ENCODE results near the gene HPSE2.

HPSE2 gene

GRCh38 chr10:99058762-99059161 lies 176.9 kb downstream of the HPSE2 start:
- Histone ChIP-seq H3K9me3 (ENCODE audit: low read length) (no peaks in the 10 kb centered on the region), H3K4me1 (ENCODE audit: insufficient read depth, low read length) (no peaks in the 10 kb centered on the region), H3K36me3 (ENCODE audit: insufficient read depth, low read length) (no peaks in the 10 kb centered on the region), H3K27me3 (ENCODE audit: control insufficient read depth in 1 of 2, insufficient read depth in 2 of 2, low read length in 2 of 2) (no peaks in the 10 kb centered on the region), H3K9ac (ENCODE audit: low read length) (no peak overlapping the region), H3K4me3 (ENCODE audit: low read depth in 1 of 2, low read length in 2 of 2) (no peak overlapping the region), H3K27ac (ENCODE audit: low read depth, low read length) (no peak overlapping the region)

GRCh38 chr10:99057936-99058690 lies 177.5 kb downstream of the HPSE2 start:
- Histone ChIP-seq H3K9me3 (ENCODE audit: low read length) (no peaks in the 10 kb centered on the region), H3K4me3 (ENCODE audit: low read depth in 1 of 2, low read length in 2 of 2) (no peak overlapping the region)

GRCh38 chr10:99045671-99046070 lies 190.0 kb downstream of the HPSE2 start:
- Histone ChIP-seq H3K4me1 (ENCODE audit: insufficient read depth, low read length) (no peaks in the 10 kb centered on the region), H3K9ac (ENCODE audit: low read length) (no peak overlapping the region), H3K9me3 (ENCODE audit: low read length) (no peaks in the 10 kb centered on the region), H3K4me3 (ENCODE audit: low read depth in 1 of 2, low read length in 2 of 2) (no peak overlapping the region), H3K27me3 (ENCODE audit: control insufficient read depth in 1 of 2, insufficient read depth in 2 of 2, low read length in 2 of 2) (no peaks in the 10 kb centered on the region), H3K36me3 (ENCODE audit: insufficient read depth, low read length) (no peaks in the 10 kb centered on the region), H3K27ac (ENCODE audit: low read depth, low read length) (no peak overlapping the region)

More at GRCh38 chr10:99057936-99058690, 177.5 kb downstream of the HPSE2 start:
- H3K27me3 ChIP-seq (ENCODE audit: control insufficient read depth in 1 of 2, insufficient read depth in 2 of 2, low read length in 2 of 2), result no peaks in the 10 kb centered on the region
- no peak overlapping the region for H3K27ac ChIP-seq (ENCODE audit: low read depth, low read length)
- H3K36me3 ChIP-seq (ENCODE audit: insufficient read depth, low read length), result no peaks in the 10 kb centered on the region
- no peak overlapping the region for H3K9ac ChIP-seq (ENCODE audit: low read length)
- H3K4me1 ChIP-seq (ENCODE audit: insufficient read depth, low read length), result no peaks in the 10 kb centered on the region

GRCh38 chr10:99042051-99042771 lies 193.4 kb downstream of the HPSE2 start:
- Histone ChIP-seq H3K9me3 (ENCODE audit: low read length) (no peaks in the 10 kb centered on the region), H3K27ac (ENCODE audit: low read depth, low read length) (no peak overlapping the region), H3K9ac (ENCODE audit: low read length) (no peak overlapping the region), H3K4me1 (ENCODE audit: insufficient read depth, low read length) (no peaks in the 10 kb centered on the region), H3K27me3 (ENCODE audit: control insufficient read depth in 1 of 2, insufficient read depth in 2 of 2, low read length in 2 of 2) (no peaks in the 10 kb centered on the region), H3K36me3 (ENCODE audit: insufficient read depth, low read length) (no peaks in the 10 kb centered on the region), H3K4me3 (ENCODE audit: low read depth in 1 of 2, low read length in 2 of 2) (no peak overlapping the region)

- H3K4me1 ChIP-seq (ENCODE audit: insufficient read depth, low read length), result no peaks in the 10 kb centered on the region
- no peak overlapping the region for H3K9ac ChIP-seq (ENCODE audit: low read length)
- H3K4me3 ChIP-seq (ENCODE audit: low read depth in 1 of 2, low read length in 2 of 2), result no peak overlapping the region
- H3K36me3 ChIP-seq (ENCODE audit: insufficient read depth, low read length), result no peaks in the 10 kb centered on the region
- no peaks in the 10 kb centered on the region for H3K27me3 ChIP-seq (ENCODE audit: control insufficient read depth in 1 of 2, insufficient read depth in 2 of 2, low read length in 2 of 2)
- no peak overlapping the region for H3K27ac ChIP-seq (ENCODE audit: low read depth, low read length)
- no peaks in the 10 kb centered on the region for H3K9me3 ChIP-seq (ENCODE audit: low read length)
These were observed 194.2 kb downstream of the HPSE2 start for GRCh38 chr10:99041468-99041867.

- no peaks in the 10 kb centered on the region for H3K27me3 ChIP-seq (ENCODE audit: control insufficient read depth in 1 of 2, insufficient read depth in 2 of 2, low read length in 2 of 2)
- no peak overlapping the region for H3K4me3 ChIP-seq (ENCODE audit: low read depth in 1 of 2, low read length in 2 of 2)
- H3K36me3 ChIP-seq (ENCODE audit: insufficient read depth, low read length), result no peaks in the 10 kb centered on the region
- H3K4me1 ChIP-seq (ENCODE audit: insufficient read depth, low read length), result peaks cover 7% of the 10 kb centered on the region
- no peak overlapping the region for H3K27ac ChIP-seq (ENCODE audit: low read depth, low read length)
- no peak overlapping the region for H3K9ac ChIP-seq (ENCODE audit: low read length)
- H3K9me3 ChIP-seq (ENCODE audit: low read length), result no peaks in the 10 kb centered on the region
These were observed 221.8 kb downstream of the HPSE2 start for GRCh38 chr10:99013885-99014284.

GRCh38 chr10:99010286-99010685 lies 225.4 kb downstream of the HPSE2 start:
- Histone ChIP-seq H3K9ac (ENCODE audit: low read length) (no peak overlapping the region), H3K9me3 (ENCODE audit: low read length) (no peaks in the 10 kb centered on the region), H3K27me3 (ENCODE audit: control insufficient read depth in 1 of 2, insufficient read depth in 2 of 2, low read length in 2 of 2) (no peaks in the 10 kb centered on the region), H3K36me3 (ENCODE audit: insufficient read depth, low read length) (no peaks in the 10 kb centered on the region), H3K27ac (ENCODE audit: low read depth, low read length) (no peak overlapping the region), H3K4me3 (ENCODE audit: low read depth in 1 of 2, low read length in 2 of 2) (no peak overlapping the region), H3K4me1 (ENCODE audit: insufficient read depth, low read length) (peaks cover 3% of the 10 kb centered on the region)

GRCh38 chr10:99008054-99008453 lies 227.6 kb downstream of the HPSE2 start:
- H3K4me3 ChIP-seq (ENCODE audit: low read depth in 1 of 2, low read length in 2 of 2), result no peak overlapping the region
- H3K4me1 ChIP-seq (ENCODE audit: insufficient read depth, low read length), result peaks cover 3% of the 10 kb centered on the region
- no peaks in the 10 kb centered on the region for H3K9me3 ChIP-seq (ENCODE audit: low read length)
- H3K36me3 ChIP-seq (ENCODE audit: insufficient read depth, low read length), result no peaks in the 10 kb centered on the region
- H3K27me3 ChIP-seq (ENCODE audit: control insufficient read depth in 1 of 2, insufficient read depth in 2 of 2, low read length in 2 of 2), result no peaks in the 10 kb centered on the region
- H3K9ac ChIP-seq (ENCODE audit: low read length), result no peak overlapping the region
- no peak overlapping the region for H3K27ac ChIP-seq (ENCODE audit: low read depth, low read length)

- Histone ChIP-seq H3K9me3 (ENCODE audit: low read length) (no peaks in the 10 kb centered on the region), H3K27ac (ENCODE audit: low read depth, low read length) (no peak overlapping the region), H3K4me1 (ENCODE audit: insufficient read depth, low read length) (peaks cover 3% of the 10 kb centered on the region), H3K4me3 (ENCODE audit: low read depth in 1 of 2, low read length in 2 of 2) (no peak overlapping the region), H3K27me3 (ENCODE audit: control insufficient read depth in 1 of 2, insufficient read depth in 2 of 2, low read length in 2 of 2) (no peaks in the 10 kb centered on the region), H3K9ac (ENCODE audit: low read length) (no peak overlapping the region), H3K36me3 (ENCODE audit: insufficient read depth, low read length) (no peaks in the 10 kb centered on the region)
These were observed 228.2 kb downstream of the HPSE2 start for GRCh38 chr10:99007457-99007856.

- no peaks in the 10 kb centered on the region for H3K9me3 ChIP-seq (ENCODE audit: low read length)
- H3K4me3 ChIP-seq (ENCODE audit: low read depth in 1 of 2, low read length in 2 of 2), result no peak overlapping the region
- H3K27ac ChIP-seq (ENCODE audit: low read depth, low read length), result no peak overlapping the region
- peaks cover 3% of the 10 kb centered on the region for H3K4me1 ChIP-seq (ENCODE audit: insufficient read depth, low read length)
- no peaks in the 10 kb centered on the region for H3K27me3 ChIP-seq (ENCODE audit: control insufficient read depth in 1 of 2, insufficient read depth in 2 of 2, low read length in 2 of 2)
- H3K36me3 ChIP-seq (ENCODE audit: insufficient read depth, low read length), result no peaks in the 10 kb centered on the region
- H3K9ac ChIP-seq (ENCODE audit: low read length), result no peak overlapping the region
These were observed 230.4 kb downstream of the HPSE2 start for GRCh38 chr10:99005254-99005653.

- H3K4me1 ChIP-seq (ENCODE audit: insufficient read depth, low read length), result peaks cover 3% of the 10 kb centered on the region
- no peak overlapping the region for H3K4me3 ChIP-seq (ENCODE audit: low read depth in 1 of 2, low read length in 2 of 2)
These were observed 230.9 kb downstream of the HPSE2 start for GRCh38 chr10:99004738-99005137.

GRCh38 chr10:99002392-99002791 lies 233.3 kb downstream of the HPSE2 start:
- Histone ChIP-seq H3K9ac (ENCODE audit: low read length) (no peak overlapping the region), H3K27ac (ENCODE audit: low read depth, low read length) (no peak overlapping the region), H3K27me3 (ENCODE audit: control insufficient read depth in 1 of 2, insufficient read depth in 2 of 2, low read length in 2 of 2) (no peaks in the 10 kb centered on the region), H3K36me3 (ENCODE audit: insufficient read depth, low read length) (no peaks in the 10 kb centered on the region), H3K9me3 (ENCODE audit: low read length) (no peaks in the 10 kb centered on the region), H3K4me1 (ENCODE audit: insufficient read depth, low read length) (no peaks in the 10 kb centered on the region), H3K4me3 (ENCODE audit: low read depth in 1 of 2, low read length in 2 of 2) (no peak overlapping the region)

More at GRCh38 chr10:99004738-99005137, 230.9 kb downstream of the HPSE2 start:
- Histone ChIP-seq H3K9ac (ENCODE audit: low read length) (no peak overlapping the region), H3K27ac (ENCODE audit: low read depth, low read length) (no peak overlapping the region), H3K36me3 (ENCODE audit: insufficient read depth, low read length) (no peaks in the 10 kb centered on the region), H3K27me3 (ENCODE audit: control insufficient read depth in 1 of 2, insufficient read depth in 2 of 2, low read length in 2 of 2) (no peaks in the 10 kb centered on the region), H3K9me3 (ENCODE audit: low read length) (no peaks in the 10 kb centered on the region)

Measured in muscle layer of colon (tissue), 2 donors.